Measurements from ENCODE around the gene STARD13. TPM values are rescaled to one million over a fixed set of nuclear protein-coding genes. Genes with fewer than 3 reads are reported as not detected.

The STARD13 gene
- total RNA-seq, 1 donor = 28.2 TPM

GRCh38 chr13:33057019-33057780 is 228.4 kb downstream of the STARD13 start:
- Histone ChIP-seq H3K27me3 (ENCODE audit: insufficient read depth, low read length) (no peaks in the 10 kb centered on the region), H3K79me2 (ENCODE audit: insufficient read depth, low read length) (no peaks in the 10 kb centered on the region), H2AFZ (ENCODE audit: low read length) (no peak overlapping the region), H3K4me2 (ENCODE audit: insufficient read depth, low read length) (peak overlapping the region; percentile 7), H3K36me3 (ENCODE audit: insufficient read depth, low read length) (no peaks in the 10 kb centered on the region), H4K20me1 (ENCODE audit: insufficient read depth, low read length) (no peaks in the 10 kb centered on the region), H3K9me3 (ENCODE audit: low read depth, low read length) (no peaks in the 10 kb centered on the region), H3K27ac (ENCODE audit: low read depth, low read length) (no peak overlapping the region), H3K4me1 (ENCODE audit: insufficient read depth, low read length) (peaks cover 24% of the 10 kb centered on the region), H3K4me3 (ENCODE audit: insufficient read depth, low read length) (no peak overlapping the region)
- DNase-seq (ENCODE audit: insufficient read length, low spot score, missing footprints) = peak; percentile 76
- peak; percentile 54 for TF ChIP-seq CTCF (IDR thresholded peaks at IDR 0.05; ENCODE audit: extremely low read depth, low read depth, low read length)

GRCh38 chr13:33053397-33054066 is 232.0 kb downstream of the STARD13 start:
- H3K9me3 ChIP-seq (ENCODE audit: low read depth, low read length) = no peaks in the 10 kb centered on the region

More at GRCh38 chr13:33053397-33054066, 232.0 kb downstream of the STARD13 start:
- peaks cover 4% of the 10 kb centered on the region for H3K27me3 ChIP-seq (ENCODE audit: insufficient read depth, low read length)
- peaks cover 22% of the 10 kb centered on the region for H3K4me1 ChIP-seq (ENCODE audit: insufficient read depth, low read length)
- no peak overlapping the region for H2AFZ ChIP-seq (ENCODE audit: low read length)
- H3K4me2 ChIP-seq (ENCODE audit: insufficient read depth, low read length) = no peak overlapping the region
- H3K4me3 ChIP-seq (ENCODE audit: insufficient read depth, low read length) = no peak overlapping the region
- no peaks in the 10 kb centered on the region for H3K36me3 ChIP-seq (ENCODE audit: insufficient read depth, low read length)
- no peak for TF ChIP-seq CTCF (IDR thresholded peaks at IDR 0.05; ENCODE audit: extremely low read depth, low read depth, low read length)
- peak overlapping the region; percentile 30 for H3K27ac ChIP-seq (ENCODE audit: low read depth, low read length)
- no peaks in the 10 kb centered on the region for H4K20me1 ChIP-seq (ENCODE audit: insufficient read depth, low read length)
- no peak for DNase-seq (ENCODE audit: insufficient read length, low spot score, missing footprints)
- no peaks in the 10 kb centered on the region for H3K79me2 ChIP-seq (ENCODE audit: insufficient read depth, low read length)
